ENCODE data around the gene CCL26.
"Not testable (repeated sequence)": the region's sequence is repeated elsewhere in the genome, so short reads cannot be mapped to it uniquely, and the experiment has no call there.

CCL26 gene

DNA sequence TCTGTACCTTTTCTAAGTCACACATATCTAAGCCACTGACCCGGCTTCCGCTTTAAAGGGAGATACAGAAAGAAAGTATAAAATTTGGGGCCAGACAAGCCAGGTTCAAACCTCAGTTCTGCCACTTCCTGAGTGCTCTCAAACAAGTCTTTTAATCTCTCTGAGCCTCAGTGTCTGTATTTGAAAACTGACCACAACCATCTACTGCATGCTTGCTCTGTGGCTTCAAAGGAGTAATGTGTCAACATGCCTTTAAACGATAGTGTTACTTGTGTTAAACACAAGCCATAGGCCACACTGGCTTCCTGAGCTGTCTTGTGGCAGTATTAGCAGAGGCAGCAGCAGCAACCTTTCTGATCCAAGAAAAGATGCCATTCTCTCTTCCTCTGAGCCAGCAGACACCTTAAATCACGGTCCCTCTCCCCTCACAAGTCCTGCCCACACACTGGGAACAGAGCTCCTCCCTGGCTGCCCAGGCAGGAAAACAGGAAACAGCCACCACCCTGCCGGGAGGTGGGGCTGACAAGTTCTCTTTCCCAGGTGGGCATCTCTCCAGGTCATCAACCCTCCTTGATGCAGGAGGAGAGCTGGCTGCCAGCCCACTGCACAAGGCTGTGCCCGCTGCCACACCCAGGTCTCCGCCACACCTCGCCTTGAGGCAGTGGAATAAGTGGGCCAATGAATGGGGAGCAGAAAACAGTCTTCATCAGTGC, 44.0 kb downstream of the CCL26 start:
- TF ChIP-seq ZNF266 (tag by site-specific recombination; IDR thresholded peaks at IDR 0.05; ENCODE audit: low read depth) = no peak
- TF ChIP-seq PRDM4 (tag by site-specific recombination; IDR thresholded peaks at IDR 0.05) = peak; percentile 38; the same call in 1 of the 2 replicates
- TF ChIP-seq MEIS1 (CRISPR knock-in tag; IDR thresholded peaks at IDR 0.05; ENCODE audit: borderline replicate concordance) = no peak
- no peak for TF ChIP-seq ZNF211 (tag by site-specific recombination; IDR thresholded peaks at IDR 0.05; ENCODE audit: low read depth)
- TF ChIP-seq ZNF621 (tag by site-specific recombination; IDR thresholded peaks at IDR 0.05) = no peak
- no peak for TF ChIP-seq ZNF280C (tag by site-specific recombination; IDR thresholded peaks at IDR 0.05)
- TF ChIP-seq ZNF121 (tag by site-specific recombination; IDR thresholded peaks at IDR 0.05) = no peak
- TF ChIP-seq, protein P1, sequence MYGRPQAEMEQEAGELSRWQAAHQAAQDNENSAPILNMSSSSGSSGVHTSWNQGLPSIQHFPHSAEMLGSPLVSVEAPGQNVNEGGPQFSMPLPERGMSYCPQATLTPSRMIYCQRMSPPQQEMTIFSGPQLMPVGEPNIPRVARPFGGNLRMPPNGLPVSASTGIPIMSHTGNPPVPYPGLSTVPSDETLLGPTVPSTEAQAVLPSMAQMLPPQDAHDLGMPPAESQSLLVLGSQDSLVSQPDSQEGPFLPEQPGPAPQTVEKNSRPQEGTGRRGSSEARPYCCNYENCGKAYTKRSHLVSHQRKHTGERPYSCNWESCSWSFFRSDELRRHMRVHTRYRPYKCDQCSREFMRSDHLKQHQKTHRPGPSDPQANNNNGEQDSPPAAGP (tag by site-specific recombination; IDR thresholded peaks at IDR 0.05) = peak; percentile 27; the same call in 1 of the 2 replicates
- no peak for TF ChIP-seq ZNF785 (tag by site-specific recombination; IDR thresholded peaks at IDR 0.05)
- TF ChIP-seq ZBTB26 (tag by site-specific recombination; optimal IDR thresholded peaks at IDR 0.05) = no peak
- TF ChIP-seq ZNF239 (tag by site-specific recombination; IDR thresholded peaks at IDR 0.05) = 0 out of 2 replicates have a peak, but pooled peaks have one; percentile 70
- TF ChIP-seq ZNF335 (tag by site-specific recombination; conservative IDR thresholded peaks at IDR 0.05) = no peak
- no peak for TF ChIP-seq HIC1 (tag by site-specific recombination; IDR thresholded peaks at IDR 0.05)
- peak; percentile 98 for TF ChIP-seq KLF1 (tag by site-specific recombination; IDR thresholded peaks at IDR 0.05)
- TF ChIP-seq ZFHX2 (tag by site-specific recombination; conservative IDR thresholded peaks at IDR 0.05) = peak; percentile 43
- no peak overlapping the region for H3K27ac ChIP-seq (ENCODE audit: extremely low read depth, low read depth, low read length)
- H3K4me1 ChIP-seq (ENCODE audit: control insufficient read depth, insufficient read depth, low read length) = no peaks in the 10 kb centered on the region; the same call in 1 of the 2 replicates
- no peaks in the 10 kb centered on the region for H3K9me3 ChIP-seq (ENCODE audit: control insufficient read depth, insufficient read depth, low read depth, low read length)
- ChIA-PET POLR2A (no interaction called here), CTCF (no interaction called here)
- H3K36me3 ChIP-seq (ENCODE audit: control insufficient read depth in 2 of 2, insufficient read depth in 1 of 2, low read length in 2 of 2) = no peaks in the 10 kb centered on the region; a peak in 1 of 3 replicates
- no peak overlapping the region for H3K4me3 ChIP-seq (ENCODE audit: low read depth, low read length)

DNA sequence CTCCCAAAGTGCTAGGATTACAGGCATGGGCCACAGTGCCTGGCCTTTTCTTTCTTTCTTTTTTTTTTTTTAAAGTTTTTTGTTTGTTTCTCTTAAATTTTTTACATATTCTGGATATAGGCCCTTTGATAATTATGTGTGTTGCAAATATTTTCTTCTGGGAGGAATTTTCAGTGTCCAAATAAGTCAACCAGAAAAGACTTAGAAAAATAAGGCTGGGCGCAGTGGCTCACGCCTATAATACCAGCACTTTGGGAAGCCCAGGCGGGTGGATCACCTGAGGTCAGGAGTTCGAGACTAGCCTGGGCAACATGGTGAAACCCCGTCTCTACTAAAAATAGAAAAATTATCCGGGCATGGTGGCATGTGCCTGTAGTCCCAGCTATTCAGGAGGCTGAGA, 44.7 kb downstream of the CCL26 start:
- POLR2A ChIA-PET; H3K27ac ChIP-seq (ENCODE audit: extremely low read depth, low read depth, low read length): not testable (repeated sequence)

More for the DNA sequence above, 44.7 kb downstream of the CCL26 start:
- H3K36me3 ChIP-seq (ENCODE audit: control insufficient read depth in 2 of 2, insufficient read depth in 1 of 2, low read length in 2 of 2); H3K9me3 ChIP-seq (ENCODE audit: control insufficient read depth, insufficient read depth, low read depth, low read length); H3K4me3 ChIP-seq (ENCODE audit: low read depth, low read length); H3K4me1 ChIP-seq (ENCODE audit: control insufficient read depth, insufficient read depth, low read length): not testable (repeated sequence)
- CTCF ChIA-PET = interaction anchor here (0.6 kb wide), 1 partner anchor 33 kb away, joined by 3 read pairs; no protein-coding TSS in a partner anchor

Data from HEK293 (cell line).